GM19468 (cell line): Measurements from ENCODE around the gene LRMDA.
A peak's percentile ranks its signal among the peaks of the same experiment; 100 is the strongest.

ENCODE experiments used
- ATAC-seq: cut with Tn5 transposase; IDR thresholded peaks from one replicate; pipeline ENCODE4 v1.9.1; 2021; ENCODE audit warnings: mild to moderate bottlenecking, moderate library complexity, moderate number of reproducible peaks; ENCODE audit not compliant: unreplicated experiment; ENCODE audit errors: extremely low read depth

LRMDA gene

GRCh38 chr10:75431180-75432111, at the start of gene LRMDA:
LRMDA (plus strand) TSS chr10:75431624.
- peak; percentile 59 for ATAC-seq

GRCh38 chr10:75386128-75386527, 45.3 kb upstream of the LRMDA start:
- ATAC-seq: no peak

GRCh38 chr10:75388082-75388481, 43.3 kb upstream of the LRMDA start:
- ATAC-seq: no peak

GRCh38 chr10:75390178-75390577, 41.2 kb upstream of the LRMDA start:
- ATAC-seq: no peak

GRCh38 chr10:75392271-75392670, 39.2 kb upstream of the LRMDA start:
- ATAC-seq: no peak

- no peak for ATAC-seq
These were observed 38.7 kb upstream of the LRMDA start for GRCh38 chr10:75392744-75393143.

- no peak for ATAC-seq
These were observed 37.2 kb upstream of the LRMDA start for GRCh38 chr10:75394221-75394620.

GRCh38 chr10:75395066-75395931, 36.1 kb upstream of the LRMDA start:
- no peak for ATAC-seq

- no peak for ATAC-seq
These were observed 35.3 kb upstream of the LRMDA start for GRCh38 chr10:75395932-75396630.

GRCh38 chr10:75396631-75397495, 34.6 kb upstream of the LRMDA start:
- ATAC-seq: no peak

GRCh38 chr10:75397496-75398199, 33.8 kb upstream of the LRMDA start:
- ATAC-seq: no peak

- no peak for ATAC-seq
These were observed 33.2 kb upstream of the LRMDA start for GRCh38 chr10:75398200-75398691.

GRCh38 chr10:75398692-75399460, 32.5 kb upstream of the LRMDA start:
- ATAC-seq: no peak

- no peak for ATAC-seq
These were observed 31.8 kb upstream of the LRMDA start for GRCh38 chr10:75399461-75400162.

GRCh38 chr10:75400163-75400770, 31.2 kb upstream of the LRMDA start:
- no peak for ATAC-seq

GRCh38 chr10:75400771-75401568, 30.5 kb upstream of the LRMDA start:
- ATAC-seq: peak; percentile 6
